ENCODE data around the gene GEN1. TPM values are rescaled to one million over a fixed set of nuclear protein-coding genes. Genes with fewer than 3 reads are reported as not detected.

GEN1 gene
- total and polyA plus RNA-seq, 4 donors: 1.2 to 12.7 (median 7.8) TPM

DNA sequence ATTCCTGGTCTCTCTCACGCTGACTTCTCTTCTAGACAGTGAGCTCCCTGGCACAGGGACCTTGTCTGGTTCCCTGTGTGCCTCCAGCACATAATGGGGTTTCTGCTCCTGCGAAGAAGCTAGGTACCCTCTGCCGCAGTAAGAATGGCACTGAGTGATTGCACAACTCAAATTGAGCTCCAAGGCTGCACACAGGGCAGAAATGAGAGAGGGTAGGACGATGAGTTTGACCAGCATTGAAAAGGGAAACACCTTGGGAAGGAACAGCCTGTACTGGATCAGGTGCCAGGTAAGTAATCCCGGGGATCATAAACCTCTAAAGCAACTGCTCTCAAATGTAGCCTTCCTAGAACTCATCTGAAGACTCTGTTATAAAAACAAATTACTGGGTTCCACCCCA, 41.4 kb downstream of the GEN1 start:
- DNase-seq (ENCODE audit: low spot score): no peak
- TF ChIP-seq NR2F2 (IDR thresholded peaks at IDR 0.05): no peak
- TF ChIP-seq ZBTB33 (IDR thresholded peaks at IDR 0.05): no peak
- TF ChIP-seq GABPA (IDR thresholded peaks at IDR 0.05 in 1 of 2, conservative IDR thresholded peaks at IDR 0.05 in 1 of 2): no peak
- TF ChIP-seq CTCF (IDR thresholded peaks at IDR 0.05; ENCODE audit: low read depth, low read length, missing input control): no peak
- no peak for TF ChIP-seq ATF3 (IDR thresholded peaks at IDR 0.05)
- 83% methylated on average over 5 of the region's 5 CpGs for WGBS
- Histone ChIP-seq H3K4me3 (ENCODE audit: low read depth in 1 of 3, low read length in 3 of 3) (no peak overlapping the region), H3K27ac (ENCODE audit: low read depth in 1 of 2, low read length in 2 of 2) (no peak overlapping the region), H3K4me1 (ENCODE audit: control insufficient read depth in 4 of 4, insufficient read depth in 4 of 4, low read length in 3 of 4) (no peaks in the 10 kb centered on the region), H3K27me3 (ENCODE audit: control insufficient read depth in 4 of 4, insufficient read depth in 4 of 4, low read length in 3 of 4) (no peaks in the 10 kb centered on the region), H3K9ac (ENCODE audit: low read depth in 1 of 2, low read length in 2 of 2) (no peak overlapping the region), H3K9me3 (ENCODE audit: control insufficient read depth in 4 of 4, low read length in 3 of 4) (no peaks in the 10 kb centered on the region), H3K36me3 (ENCODE audit: control insufficient read depth in 4 of 4, insufficient read depth in 3 of 4, low read depth in 1 of 4, low read length in 3 of 4) (no peaks in the 10 kb centered on the region)

DNA sequence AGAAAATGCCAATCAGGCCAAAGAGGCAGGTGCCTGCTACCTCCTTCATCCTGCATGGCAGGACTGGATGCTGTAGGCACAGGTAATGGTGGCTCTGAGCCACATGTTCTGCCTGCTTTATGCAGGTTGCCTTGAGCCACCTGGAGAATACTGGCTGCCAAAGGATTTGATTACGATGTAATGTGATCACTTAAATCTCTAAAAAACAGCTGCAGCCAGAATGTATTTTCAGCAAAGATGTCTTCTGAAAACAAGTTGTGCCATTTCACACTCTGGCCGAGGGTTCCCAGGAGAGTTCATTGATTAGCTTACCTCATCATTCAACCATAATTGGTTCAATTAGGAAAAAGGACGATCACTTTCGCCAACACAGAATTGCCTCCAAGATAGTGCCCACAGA, 44.4 kb downstream of the GEN1 start:
- Histone ChIP-seq H3K27me3 (ENCODE audit: control insufficient read depth in 4 of 4, insufficient read depth in 4 of 4, low read length in 3 of 4) (no peaks in the 10 kb centered on the region), H3K9ac (ENCODE audit: low read depth in 1 of 2, low read length in 2 of 2) (no peak overlapping the region), H3K27ac (ENCODE audit: low read depth in 1 of 2, low read length in 2 of 2) (no peak overlapping the region), H3K36me3 (ENCODE audit: control insufficient read depth in 4 of 4, insufficient read depth in 3 of 4, low read depth in 1 of 4, low read length in 3 of 4) (no peaks in the 10 kb centered on the region), H3K9me3 (ENCODE audit: control insufficient read depth in 4 of 4, low read length in 3 of 4) (no peaks in the 10 kb centered on the region), H3K4me1 (ENCODE audit: control insufficient read depth in 4 of 4, insufficient read depth in 4 of 4, low read length in 3 of 4) (no peaks in the 10 kb centered on the region), H3K4me3 (ENCODE audit: low read depth in 1 of 3, low read length in 3 of 3) (no peak overlapping the region)
- no peak for DNase-seq (ENCODE audit: low spot score)
- no peak for TF ChIP-seq FOXA1 (IDR thresholded peaks at IDR 0.05)
- no peak for TF ChIP-seq NR2F2 (IDR thresholded peaks at IDR 0.05)
- TF ChIP-seq TAF1 (conservative IDR thresholded peaks at IDR 0.05): no peak
- no peak for TF ChIP-seq EGR1 (IDR thresholded peaks at IDR 0.05; ENCODE audit: low read depth in 2 of 2)
- TF ChIP-seq CTCF (IDR thresholded peaks at IDR 0.05; ENCODE audit: low read depth, low read length, missing input control): no peak
- TF ChIP-seq RXRA (IDR thresholded peaks at IDR 0.05): no peak
- no peak for TF ChIP-seq YY1 (IDR thresholded peaks at IDR 0.05)
- no peak for TF ChIP-seq SP1 (IDR thresholded peaks at IDR 0.05)
- no peak for TF ChIP-seq HNF4A (conservative IDR thresholded peaks at IDR 0.05)
- no peak for TF ChIP-seq MAX (IDR thresholded peaks at IDR 0.05)
- no peak for TF ChIP-seq HNF4G (IDR thresholded peaks at IDR 0.05)
- no peak for TF ChIP-seq JUND (IDR thresholded peaks at IDR 0.05)
- TF ChIP-seq RAD21 (IDR thresholded peaks at IDR 0.05): no peak
- no peak for TF ChIP-seq ZBTB33 (IDR thresholded peaks at IDR 0.05)
- no peak for TF ChIP-seq REST (IDR thresholded peaks at IDR 0.05)
- no peak for TF ChIP-seq ATF3 (IDR thresholded peaks at IDR 0.05)
- TF ChIP-seq GABPA (IDR thresholded peaks at IDR 0.05 in 1 of 2, conservative IDR thresholded peaks at IDR 0.05 in 1 of 2): no peak
- TF ChIP-seq FOXA2 (IDR thresholded peaks at IDR 0.05): no peak
- WGBS: 90% methylated on average over 4 of the region's 4 CpGs
